AG09319 (cell line): ENCODE results near the gene IRF2BPL.
A peak's percentile ranks its signal among the peaks of the same experiment; 100 is the strongest.

ENCODE experiments used
- DNase-seq: peaks from one replicate; pipeline ENCODE4 v3.0.0-alpha.2; 2010; ENCODE audit warnings: low read depth; ENCODE audit errors: extremely low read depth
- TF ChIP-seq, protein P1 (sequence below): IDR thresholded peaks from 2 replicates; pipeline ENCODE4 v1.5.1; 2011; ENCODE audit warnings: low read depth, mild to moderate bottlenecking, inconsistent platforms, low read length, moderate library complexity

The IRF2BPL gene

DNA sequence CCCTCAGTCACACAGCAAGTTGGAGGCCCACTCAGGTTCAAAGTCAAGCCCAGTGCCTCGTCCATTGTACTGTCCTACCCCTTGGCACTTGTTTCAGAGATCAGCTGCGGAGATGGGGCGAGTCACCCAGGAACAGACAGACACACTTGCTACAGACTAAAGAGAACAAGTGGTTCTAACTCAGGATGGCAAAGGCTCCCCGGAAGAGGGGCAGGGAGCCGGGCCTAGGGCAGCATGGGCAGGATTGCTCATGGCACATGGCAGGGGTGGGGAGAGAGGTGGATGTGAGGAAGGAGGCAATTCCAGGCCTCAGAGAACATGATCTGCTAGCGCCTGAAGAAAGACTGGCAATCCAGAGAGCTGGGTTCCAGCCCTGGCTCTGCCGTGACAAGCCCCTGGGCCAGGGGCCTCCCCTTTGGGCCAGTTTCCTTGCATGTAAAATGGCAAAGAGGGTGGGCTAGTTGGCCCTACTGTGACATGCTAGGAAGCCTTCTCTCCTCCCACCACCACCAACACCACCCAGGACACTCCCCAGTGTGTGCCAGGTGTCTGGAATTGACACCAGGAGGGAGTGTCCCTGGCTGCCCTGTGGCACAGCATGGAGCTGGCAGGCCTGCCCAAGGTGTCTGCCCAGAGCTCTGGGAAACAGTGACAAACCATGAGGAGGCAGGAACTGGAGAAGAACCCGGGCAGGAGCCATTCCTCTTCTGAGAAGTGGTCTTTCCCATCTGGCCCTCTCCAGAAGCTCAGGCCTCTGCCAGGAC lies 24.0 kb upstream of the IRF2BPL start:
- DNase-seq, result no peak
- TF ChIP-seq, protein P1, sequence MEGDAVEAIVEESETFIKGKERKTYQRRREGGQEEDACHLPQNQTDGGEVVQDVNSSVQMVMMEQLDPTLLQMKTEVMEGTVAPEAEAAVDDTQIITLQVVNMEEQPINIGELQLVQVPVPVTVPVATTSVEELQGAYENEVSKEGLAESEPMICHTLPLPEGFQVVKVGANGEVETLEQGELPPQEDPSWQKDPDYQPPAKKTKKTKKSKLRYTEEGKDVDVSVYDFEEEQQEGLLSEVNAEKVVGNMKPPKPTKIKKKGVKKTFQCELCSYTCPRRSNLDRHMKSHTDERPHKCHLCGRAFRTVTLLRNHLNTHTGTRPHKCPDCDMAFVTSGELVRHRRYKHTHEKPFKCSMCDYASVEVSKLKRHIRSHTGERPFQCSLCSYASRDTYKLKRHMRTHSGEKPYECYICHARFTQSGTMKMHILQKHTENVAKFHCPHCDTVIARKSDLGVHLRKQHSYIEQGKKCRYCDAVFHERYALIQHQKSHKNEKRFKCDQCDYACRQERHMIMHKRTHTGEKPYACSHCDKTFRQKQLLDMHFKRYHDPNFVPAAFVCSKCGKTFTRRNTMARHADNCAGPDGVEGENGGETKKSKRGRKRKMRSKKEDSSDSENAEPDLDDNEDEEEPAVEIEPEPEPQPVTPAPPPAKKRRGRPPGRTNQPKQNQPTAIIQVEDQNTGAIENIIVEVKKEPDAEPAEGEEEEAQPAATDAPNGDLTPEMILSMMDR, result no peak

DNA sequence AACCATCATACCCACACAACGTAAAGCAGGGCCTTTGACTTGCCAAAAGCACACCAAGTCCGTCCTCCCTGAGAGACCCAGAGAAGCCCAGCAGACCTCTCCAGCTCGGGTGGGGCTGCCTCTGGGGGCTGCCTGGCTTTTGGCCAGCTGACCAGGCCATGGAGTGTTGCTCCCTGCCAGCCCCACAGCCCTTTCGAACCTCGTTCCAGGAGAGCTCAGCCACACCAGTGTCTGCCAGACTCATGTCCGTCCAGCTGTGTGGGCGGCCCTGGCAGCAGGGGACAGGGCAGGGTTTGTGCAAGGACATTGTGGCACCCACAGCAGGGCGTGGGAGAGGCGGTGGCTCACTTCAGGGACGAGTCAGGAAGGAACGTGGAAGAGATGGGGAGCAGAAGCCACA lies 22.6 kb upstream of the IRF2BPL start:
- TF ChIP-seq, protein P1, result no peak
- DNase-seq, result no peak

DNA sequence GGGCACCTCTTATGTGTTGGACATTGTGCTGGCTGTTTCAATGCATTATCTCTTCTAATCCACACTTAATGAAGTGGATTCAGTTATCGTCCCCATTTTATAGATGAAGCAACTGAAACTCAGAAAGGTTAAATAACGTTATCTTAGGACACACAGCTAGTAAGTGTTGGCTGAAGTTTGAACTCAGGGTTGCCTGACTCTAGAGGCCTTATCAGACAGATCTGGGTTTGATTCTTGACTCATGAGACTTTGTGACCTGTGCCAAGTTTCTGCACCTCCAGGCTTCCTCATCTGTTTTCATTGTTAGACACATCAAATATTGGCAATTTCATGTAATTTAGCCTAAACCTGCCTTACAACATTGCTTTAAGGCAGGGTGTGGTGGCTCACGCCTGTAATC lies 18.2 kb upstream of the IRF2BPL start:
- TF ChIP-seq, protein P1, result no peak
- DNase-seq, result no peak

DNA sequence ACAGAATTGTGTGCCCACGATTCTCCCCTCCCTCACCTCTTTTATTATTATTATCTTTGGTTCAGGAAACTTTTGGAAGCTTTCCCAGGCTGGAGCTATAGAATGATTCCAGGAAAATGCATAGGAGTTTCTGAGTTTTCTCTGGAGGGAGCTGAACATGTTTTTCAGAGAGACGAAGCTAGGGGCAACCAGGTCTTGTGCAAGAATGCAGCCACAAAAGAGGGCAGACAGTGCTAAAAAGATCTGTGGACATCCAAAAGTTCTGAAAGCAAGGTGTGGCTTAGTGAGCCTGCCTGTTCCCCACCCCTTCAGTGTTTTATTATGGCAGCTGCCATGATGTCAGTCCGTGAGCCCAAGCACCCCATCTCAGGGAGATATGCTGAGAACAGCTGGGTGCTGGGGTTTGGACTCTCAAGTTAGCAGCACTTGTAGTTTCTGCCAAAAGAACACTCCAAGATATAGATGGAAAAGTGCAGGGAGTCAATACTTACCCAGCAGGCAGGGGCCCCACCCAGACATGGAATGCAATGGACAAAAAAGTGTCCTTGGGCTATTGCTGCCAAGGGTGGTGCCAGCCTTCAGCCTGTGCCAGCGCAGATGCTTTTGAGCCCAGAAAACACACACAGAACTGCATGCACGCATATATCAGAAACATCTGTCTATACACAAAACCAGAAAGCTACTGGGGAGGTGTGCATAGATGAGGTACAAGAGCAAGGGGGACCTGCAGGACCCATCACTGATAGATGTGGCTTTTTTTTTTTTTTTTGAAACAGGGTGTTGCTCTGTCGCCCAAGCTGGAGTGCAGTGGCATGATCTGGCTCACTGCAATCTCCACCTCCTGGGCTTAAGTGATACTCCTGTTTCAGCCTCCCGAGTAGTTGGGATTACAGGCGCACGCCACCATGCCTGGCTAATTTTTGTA lies 17.0 kb upstream of the IRF2BPL start:
- no peak for DNase-seq
- TF ChIP-seq, protein P1, result no peak

DNA sequence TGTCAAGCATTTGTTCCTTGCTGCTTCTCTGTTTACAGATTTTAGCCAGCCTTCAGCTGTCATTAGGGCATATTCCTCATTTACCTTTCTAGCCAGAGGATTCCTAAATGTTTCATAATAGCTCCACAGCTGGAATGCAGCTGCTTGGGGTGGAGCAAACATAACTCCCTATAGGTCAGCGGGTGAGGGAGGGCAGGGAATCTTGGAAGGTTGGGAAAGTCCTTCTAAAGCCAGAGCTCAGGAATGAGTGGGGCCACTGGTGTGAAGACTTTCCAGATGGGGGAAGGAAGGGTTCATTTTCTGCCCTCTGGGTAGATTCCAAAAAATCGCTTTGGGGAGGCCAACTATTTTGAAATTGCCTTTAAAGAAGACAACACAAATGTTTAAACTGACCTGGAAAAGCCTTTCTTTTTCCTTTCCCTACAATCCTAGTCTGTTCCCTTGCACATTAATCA lies 16.3 kb upstream of the IRF2BPL start:
- DNase-seq, result peak; percentile 75
- TF ChIP-seq, protein P1, result no peak

DNA sequence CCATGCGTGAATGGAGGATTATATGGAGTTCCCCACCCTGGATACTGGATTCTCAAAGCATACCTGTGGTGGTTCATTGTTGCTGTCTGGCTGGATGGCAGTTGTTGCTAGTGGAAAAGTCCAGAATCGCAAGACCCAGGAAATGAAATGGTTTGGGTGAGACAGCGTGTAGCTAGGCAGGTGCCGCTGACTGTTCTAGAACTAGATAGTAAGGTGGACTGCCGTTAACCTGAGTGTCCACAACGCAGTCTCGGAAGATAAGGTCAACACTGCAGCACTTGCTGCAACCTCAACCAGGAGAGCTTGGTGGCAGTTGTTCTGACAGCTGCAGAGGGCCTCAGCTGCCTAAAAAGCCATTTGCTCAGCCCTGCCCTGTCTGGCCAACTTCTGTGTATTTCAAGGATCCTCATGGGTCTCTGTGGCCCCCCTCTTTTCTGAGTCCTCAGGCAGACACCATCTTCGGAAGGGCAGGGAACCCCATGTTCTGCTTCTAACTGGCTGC lies 15.5 kb upstream of the IRF2BPL start:
- TF ChIP-seq, protein P1, result no peak
- DNase-seq, result no peak
